OCI-M2 (cell line): ENCODE measurements around the gene GHR.

Experiments
- DNase-seq: peaks from one replicate; lab custom pipeline; 2025; ENCODE audit not compliant: unreplicated experiment; lab: John Stamatoyannopoulos, UW

Gene GHR

DNA sequence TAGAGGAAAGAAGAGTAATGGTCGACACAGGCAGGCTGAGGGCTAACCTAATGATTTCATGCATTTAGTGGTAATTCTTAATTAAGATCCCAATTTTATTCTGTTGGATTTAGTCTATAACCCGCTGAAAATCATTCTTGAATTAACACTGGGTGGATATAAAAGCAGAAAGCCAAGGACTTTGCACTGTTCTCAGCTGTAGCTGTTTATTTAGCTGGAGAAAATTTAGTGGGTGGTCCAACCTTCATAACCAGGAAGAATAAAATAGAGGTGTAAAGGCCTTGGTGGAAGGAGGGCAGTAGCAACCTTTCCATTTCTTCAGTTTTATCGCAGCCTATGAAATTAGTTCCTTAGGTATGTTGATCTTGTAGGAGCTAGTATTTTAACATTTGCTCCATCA, 92.3 kb downstream of the GHR start:
- DNase-seq, result no peak

DNA sequence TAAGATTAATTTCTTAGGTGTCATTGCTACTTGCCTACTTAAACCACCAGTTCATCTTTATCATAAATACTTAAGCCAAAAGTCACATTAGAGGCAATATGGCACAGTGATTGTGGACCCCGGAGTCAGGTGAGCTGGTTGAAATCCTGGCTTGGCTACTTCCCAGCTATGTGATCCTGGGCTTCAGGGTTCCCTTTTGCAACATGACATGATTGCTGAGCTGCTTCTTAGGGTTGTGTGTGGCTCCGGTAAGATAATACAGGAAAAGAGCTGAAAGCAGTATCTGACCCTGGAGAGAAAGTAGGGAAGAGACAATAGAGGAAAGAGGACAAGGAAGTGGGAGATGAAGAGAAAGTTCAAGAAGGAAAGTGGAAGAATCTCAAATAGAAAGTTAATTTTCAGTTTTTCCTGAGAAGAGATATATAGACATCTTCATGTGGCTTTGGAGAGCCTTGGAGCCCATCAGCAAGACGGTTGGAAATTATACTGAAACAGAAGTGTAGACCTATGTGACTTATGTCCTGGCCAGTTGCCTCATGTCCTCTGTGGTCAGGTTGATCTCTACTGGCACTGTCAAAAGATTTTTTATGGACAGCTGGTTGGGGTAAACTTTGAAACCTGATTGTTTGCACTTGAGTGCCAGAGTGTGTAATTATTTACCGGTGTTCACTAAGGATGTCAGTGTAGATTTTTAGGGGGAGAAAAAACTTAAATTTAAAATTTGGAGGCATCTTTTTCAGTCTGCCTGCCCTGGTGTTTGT, 93.2 kb downstream of the GHR start:
- DNase-seq, result no peak

DNA sequence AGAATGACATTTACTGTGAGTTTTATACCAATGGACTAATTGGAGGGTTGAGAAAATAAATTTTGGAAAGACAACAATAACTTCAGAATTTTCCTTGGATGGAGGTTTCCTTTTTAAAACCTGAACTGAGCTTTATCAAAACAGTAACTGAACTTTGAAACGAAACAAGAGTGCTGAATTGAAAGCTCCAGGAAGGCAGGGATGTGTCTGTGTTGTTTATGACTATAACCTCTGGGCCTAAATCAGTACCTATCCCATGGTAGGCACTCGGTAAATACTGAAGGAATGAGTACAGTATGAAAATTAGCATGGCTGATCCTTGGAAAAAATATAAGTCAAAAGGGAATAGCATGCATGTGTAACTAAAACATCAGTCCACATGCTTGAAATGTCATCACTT, 93.9 kb downstream of the GHR start:
- no peak for DNase-seq

DNA sequence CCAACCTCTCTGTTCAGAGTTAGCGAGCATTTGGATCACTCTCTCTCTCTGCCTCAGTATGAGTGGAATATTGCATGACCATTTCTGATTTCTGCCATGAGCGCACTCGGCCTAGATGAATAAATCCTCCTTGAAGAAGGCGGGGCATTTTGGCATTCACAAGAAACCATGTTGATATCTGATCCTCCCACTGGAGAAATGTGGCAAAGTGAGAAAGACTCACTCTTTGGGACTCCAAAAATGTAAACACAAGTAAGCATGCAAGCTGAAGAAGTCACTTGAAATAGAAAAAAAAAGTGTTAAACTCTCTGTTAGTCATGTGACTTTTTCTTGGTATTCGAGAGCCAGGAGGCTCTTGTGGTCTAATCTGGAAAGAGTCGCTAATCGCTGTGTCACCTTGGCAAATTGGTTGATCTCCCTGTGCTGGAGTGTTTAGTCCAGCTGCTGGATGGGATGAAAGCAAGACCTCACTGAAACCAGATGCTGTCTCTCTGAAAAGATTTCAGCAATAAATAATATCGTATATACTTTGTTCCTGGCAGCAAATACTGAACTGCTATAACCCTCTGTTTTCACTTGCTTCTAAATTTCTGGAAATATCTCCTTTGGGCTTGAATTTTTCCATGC, 95.5 kb downstream of the GHR start:
- no peak for DNase-seq

DNA sequence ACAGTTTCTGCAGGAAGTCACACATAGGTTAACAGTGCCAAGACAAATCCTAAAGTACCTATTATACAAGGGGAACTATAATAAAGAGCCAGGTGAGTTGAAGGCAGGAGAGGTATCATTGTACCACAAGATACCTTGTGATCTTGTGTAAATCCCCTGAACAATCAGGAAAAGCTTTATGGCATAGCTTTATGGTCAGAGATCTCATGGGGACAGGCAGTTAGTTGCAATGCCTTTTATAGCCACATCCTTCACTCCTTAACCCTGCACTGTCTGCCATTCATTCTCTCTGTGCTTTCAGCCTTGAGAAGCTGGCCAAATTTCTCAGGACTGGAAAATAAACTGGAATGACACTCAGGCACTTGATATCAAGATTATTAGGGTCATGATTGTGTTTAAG, 97.0 kb downstream of the GHR start:
- DNase-seq, result no peak

DNA sequence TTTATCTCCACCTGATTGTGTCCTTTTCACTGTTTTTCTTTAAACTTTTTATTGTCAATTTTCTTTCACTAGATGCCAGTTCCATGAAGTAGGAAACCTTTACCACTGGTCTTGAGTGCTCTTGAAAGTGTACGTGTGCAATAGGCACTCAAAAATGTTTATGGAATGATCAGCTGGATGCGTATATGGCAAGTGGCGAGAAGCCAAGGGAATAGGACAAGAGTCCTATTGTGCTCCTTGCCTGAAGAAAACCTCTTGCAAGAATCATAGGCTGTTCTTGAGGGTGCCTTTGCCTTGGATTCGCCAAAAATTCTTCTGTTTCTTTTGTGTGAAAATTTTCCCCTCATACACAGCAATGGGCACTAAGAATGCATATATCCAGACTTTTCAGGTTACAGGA, 97.7 kb downstream of the GHR start:
- DNase-seq, result no peak

DNA sequence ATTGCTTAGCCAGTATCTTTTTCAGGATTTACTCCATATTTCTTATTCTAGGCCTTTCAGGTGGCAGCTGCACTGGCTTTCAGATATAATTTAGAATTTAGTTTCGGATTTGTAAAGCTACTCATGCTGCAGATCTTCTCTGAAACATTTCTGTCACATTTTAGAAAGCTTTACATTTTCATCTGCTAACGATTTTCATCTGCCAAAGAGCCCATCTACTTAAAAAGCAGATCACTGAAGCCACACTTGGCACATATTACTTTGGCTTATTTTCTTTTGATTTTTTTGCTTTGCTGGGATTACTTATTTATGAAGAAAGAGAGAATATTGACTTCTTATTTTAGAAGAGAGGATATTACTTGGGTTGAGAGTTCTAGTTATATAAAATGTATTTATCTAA, 98.2 kb downstream of the GHR start:
- DNase-seq, result no peak

DNA sequence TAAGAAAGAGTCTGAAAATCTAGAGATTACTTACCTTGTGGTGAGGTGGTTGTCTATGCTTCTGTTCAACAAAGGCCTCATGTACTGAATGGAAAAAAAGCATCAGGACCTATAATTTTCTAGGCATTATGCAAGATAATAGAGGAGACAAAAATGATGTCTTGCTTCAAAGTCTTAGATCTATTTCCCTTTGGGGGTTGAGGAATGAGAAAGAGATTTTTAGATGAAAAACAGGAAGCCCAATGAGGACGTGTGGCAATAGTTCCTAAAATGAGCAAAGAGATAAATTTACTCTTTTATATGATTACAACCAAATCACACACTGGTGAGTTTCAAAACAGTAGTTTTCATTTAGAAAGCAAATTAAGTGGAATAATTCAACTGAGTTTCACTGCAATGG, 99.5 kb downstream of the GHR start:
- no peak for DNase-seq

DNA sequence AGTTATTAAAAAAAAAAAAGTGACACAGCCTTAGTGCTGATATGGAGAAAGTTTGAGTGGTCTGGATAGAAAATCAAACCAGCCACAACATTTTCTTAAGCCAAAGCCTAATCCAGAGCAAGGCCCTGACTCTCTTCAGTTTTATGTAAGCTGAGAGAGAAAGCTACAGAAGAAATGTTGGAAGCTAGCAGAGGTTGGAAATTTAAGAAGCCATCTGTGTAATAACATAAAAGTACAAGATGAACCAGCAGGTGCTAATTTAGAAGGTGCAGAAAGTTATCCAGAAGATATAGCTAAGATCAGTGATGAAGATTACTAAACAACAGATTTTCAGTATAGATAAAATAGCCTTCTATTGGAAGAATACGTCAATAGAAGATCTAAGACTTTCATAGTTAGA, 102.9 kb downstream of the GHR start:
- no peak for DNase-seq

DNA sequence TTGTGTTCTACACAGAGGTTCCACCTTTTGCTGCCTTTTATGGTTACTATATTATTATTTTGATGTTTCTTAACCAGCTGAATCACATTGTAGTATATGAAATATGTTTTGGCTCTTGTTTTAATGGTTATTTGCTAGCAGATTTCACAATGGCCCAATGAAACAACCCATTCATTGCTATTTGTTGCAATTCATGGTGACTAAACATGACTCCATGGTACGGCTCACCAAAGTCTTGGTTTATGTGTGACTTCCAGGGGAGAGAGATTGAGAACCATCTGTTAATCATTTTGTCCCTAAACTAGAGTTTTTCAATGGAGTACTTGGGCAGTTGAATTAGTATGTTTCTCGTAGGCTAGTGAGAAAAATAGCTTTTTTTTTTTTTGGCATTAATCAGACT, 108.4 kb downstream of the GHR start:
- no peak for DNase-seq

DNA sequence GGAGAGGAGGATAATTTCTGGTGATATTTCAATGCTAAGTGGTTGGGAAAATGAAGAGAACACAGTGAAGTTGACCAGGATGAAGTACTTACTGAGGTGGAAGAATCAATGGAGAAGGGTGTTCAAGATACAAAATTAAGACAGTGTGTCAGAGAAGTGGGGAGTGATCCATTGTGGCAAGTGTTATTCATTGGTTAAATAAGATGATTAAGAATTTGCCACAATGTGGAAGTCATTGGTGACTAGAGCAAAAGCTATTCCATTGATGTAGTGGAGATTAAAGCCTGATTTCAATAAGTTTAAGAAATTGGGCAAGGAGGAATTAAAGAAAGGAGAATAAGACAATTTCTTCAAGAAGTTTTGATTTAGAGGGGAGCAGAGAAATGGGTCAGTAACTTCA, 118.9 kb downstream of the GHR start:
- no peak for DNase-seq

DNA sequence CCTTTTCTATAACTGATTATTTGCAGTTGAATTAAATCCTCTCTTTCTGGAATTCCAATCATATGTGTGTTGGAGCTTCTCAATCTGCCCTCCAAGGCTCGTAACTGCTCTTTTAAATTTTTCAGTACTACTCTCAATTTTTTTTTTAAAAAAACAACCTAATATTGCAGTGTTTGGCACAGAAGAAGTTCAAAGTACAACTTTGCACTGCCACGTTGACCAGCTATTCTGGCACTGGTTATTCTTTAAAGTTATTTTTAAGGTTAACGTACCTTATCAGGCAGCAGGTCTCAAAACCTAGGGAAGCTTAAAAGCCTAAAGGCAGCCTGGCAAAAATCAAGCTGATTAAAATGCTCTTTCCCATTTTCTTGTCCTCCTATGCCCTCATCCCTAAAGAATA, 120.5 kb downstream of the GHR start:
- DNase-seq, result no peak

DNA sequence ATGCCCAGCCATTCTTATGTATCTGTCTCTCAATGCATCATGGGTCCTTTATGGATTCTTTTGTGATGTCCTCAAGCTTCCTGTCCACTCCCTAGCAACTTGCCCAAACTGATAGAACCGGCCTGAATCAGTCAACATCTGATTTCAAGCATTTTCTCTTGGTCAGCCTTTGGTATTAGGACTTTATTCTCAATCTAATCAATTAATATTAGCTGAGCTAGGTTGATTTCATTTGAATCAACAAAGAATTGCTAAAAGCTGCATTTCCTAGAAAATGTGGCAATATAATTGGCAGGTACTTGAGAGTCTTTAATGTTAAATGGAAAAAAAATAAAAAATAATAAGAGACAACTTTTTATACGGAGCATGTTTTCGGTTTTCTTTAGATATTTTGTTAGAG, 121.8 kb downstream of the GHR start:
- DNase-seq, result no peak

DNA sequence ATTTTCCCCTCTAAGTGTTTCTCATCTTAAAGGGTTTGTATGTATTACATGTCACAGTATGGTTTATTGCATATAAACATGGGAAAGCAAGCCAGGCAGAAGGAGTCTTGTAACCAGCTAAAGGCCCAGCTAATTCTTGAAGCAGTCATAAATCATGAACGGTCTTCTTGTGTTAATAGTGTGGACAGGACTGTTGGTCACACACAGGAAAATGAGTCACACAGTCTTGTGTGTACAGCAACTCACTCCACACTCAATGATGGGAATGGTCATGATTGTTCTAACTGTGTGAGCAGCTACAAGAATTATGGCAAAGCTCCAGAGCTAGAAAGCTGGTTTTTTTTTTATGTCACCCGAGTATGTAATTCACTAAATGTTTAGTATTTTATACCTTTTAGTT, 123.9 kb downstream of the GHR start:
- no peak for DNase-seq

DNA sequence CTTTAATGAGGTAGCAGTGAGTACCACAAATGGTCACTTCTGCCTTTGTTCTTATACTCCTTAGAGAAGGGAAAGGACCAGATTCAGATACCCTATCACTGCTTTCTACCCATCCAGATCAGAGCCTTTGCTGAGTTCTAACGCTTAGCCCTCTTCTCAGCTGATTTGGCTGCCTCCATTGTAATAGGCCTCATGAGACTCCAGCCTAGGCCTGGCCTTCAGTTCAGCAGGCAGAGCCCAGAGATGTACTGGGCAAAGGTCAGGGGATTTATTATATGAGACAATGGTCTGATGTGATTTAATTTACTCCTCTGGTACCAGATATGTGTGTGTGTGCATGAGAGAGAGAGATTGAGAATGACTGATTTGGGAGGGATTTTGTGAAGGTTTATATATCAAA, 124.7 kb downstream of the GHR start:
- no peak for DNase-seq

DNA sequence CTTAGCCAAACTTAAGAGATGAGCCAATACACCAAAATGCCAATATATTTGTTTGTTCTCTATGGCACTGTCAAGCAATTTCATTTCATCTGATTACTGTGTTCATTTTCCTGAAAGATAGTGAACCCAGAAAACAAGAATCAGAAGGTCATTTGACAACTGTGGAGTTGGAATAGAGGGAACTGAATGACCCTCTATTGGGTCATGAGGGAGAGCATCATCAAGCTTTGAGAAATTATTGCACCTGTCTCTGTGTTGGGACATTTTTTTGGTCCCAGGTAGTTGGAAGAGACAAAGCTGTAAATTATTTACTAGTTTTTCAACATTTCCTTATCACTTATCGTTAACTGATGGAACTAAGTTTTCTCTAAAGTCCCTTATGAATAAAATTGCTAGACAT, 129.4 kb downstream of the GHR start:
- no peak for DNase-seq

DNA sequence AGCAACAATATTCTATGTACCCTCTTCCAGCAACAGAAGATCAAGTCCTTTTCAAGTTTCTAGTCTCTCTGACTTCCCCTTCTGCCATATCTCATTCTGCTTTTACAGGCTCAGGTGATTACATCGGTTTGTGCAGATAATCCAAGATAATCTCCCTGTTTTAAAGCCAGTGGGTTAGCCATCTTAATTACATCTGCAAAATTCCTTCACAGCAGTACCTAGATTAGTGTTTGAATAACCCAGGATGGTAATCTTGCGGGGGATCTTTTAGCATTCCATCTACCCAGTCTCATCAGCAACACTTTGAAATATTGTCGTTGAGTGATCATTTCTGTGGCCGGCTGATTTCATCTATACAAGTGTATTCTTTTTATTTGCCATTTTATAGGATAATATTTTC, 130.2 kb downstream of the GHR start:
- DNase-seq, result no peak

DNA sequence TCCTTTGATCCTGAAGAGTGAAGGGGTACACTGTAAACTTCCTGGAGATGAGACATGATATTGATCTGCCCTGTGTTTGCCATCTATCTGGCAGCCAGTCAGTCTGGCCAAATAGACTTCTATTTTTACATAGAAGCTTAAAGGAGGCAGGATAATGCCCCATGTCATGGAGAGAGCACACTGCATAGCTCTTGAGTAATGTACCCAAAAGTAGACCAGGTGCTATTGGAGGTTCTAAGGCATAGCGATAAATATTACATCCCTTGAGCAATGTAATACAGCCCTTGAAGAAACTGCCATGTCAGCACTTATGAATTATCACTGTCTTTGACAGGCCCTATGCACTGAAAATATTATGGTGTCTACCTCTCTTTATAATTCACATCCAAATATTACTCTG, 131.8 kb downstream of the GHR start:
- no peak for DNase-seq

DNA sequence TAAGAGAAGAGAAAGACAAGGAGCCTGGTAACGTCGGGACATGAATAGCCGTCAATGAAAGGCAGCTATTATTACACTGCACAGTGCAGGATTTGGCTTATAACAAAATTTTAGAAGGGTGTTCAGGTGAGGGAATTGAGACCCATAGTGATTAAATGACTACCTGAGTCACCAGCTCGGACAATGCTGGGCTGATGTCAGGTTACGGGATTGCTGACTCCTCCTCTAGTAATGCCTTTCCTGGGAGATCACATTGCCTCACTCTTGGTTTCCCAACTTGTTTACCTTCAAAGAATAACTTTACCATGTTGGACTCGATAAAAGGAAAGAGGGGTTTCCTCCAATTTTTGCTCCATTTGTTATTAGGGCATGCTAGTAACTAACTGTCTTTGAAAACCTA, 132.6 kb downstream of the GHR start:
- no peak for DNase-seq

DNA sequence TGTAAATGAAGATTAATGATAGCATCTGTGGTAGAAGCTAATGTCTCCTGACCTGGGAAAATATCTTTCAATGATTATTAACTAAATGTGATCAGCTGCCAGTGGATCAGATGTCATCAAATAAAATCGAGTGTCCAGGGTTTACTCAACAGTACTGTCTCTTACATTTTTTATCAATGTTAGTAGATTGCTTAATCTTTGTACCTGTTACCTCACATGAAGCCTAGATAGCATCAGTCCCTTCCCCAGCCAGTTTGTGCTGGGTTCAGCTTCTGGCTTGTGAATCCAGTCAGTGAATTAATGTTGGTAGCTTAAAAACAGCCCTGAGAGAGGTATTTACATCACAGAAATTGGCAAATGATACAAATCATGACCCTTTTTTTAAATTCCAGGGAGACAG, 134.4 kb downstream of the GHR start:
- no peak for DNase-seq

DNA sequence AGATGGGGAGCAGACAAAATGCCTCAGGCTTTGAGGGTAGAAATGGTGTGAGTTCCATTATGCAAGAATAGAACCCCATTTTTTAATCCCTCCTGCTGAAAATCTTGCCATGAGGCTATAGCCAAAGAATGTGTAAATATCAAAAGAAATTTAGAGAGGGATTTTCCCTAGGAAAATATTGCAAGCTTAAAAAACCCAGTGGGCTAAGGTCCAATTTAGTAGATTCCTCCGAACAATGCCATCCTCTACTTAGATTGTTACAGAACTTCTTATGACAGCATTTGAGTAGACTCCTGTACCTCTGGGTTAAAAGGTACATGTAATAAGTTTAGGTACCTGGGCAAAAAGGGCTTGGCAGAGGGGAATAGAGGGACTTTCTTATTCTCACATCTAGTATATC, 138.4 kb downstream of the GHR start:
- DNase-seq, result no peak

DNA sequence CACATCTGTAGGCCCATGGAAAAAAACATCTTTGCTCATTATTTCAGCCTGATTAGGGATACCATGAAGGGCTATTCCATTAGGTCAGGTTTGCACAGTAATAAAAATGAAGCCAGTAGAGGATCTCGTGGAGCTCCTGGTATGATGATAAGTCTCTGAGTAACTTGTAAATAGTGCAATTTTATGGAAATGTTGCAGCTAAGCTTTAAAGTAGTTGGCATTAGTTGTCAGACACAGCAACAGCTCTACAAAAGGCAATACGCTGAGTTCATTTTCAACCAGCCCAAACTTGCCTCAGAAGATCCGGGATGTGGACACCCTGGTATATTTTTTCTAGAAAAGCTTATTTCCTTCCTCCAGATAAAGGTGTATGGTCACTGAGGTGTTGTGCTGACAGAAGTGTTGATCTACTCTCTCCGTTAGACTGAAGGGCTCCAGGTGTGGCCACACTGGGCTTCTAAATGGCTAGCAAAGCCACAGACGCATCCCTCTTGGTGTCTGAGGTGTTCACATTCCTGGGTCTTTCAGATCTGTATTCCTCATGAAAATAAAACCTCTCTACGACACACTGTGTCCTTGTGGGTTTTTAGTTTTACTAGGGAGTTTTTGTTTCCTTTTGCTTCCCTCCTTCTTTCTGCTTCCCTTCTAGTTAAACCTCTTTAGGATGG, 141.6 kb downstream of the GHR start:
- no peak for DNase-seq
